GM18951 (cell line): ENCODE measurements around the gene OR1I1.

Experiments used
- POLR2A ChIP-seq: IDR thresholded peaks from 4 replicates; pipeline ENCODE4 v1.6.1; 2011; ENCODE audit warnings: mild to moderate bottlenecking; ENCODE audit not compliant: insufficient read length, insufficient read depth; ENCODE audit errors: extremely low read depth
- in situ Hi-C: fragments of 300-500 bp; cut with MboI; formaldehyde crosslinking; loops from one replicate; pipeline ENCODE4 v1.12.0; 2022; ENCODE audit warnings: low sequenced_read_pairs, mixed read lengths, inconsistent platforms; ENCODE audit not compliant: unreplicated experiment

OR1I1 gene

DNA sequence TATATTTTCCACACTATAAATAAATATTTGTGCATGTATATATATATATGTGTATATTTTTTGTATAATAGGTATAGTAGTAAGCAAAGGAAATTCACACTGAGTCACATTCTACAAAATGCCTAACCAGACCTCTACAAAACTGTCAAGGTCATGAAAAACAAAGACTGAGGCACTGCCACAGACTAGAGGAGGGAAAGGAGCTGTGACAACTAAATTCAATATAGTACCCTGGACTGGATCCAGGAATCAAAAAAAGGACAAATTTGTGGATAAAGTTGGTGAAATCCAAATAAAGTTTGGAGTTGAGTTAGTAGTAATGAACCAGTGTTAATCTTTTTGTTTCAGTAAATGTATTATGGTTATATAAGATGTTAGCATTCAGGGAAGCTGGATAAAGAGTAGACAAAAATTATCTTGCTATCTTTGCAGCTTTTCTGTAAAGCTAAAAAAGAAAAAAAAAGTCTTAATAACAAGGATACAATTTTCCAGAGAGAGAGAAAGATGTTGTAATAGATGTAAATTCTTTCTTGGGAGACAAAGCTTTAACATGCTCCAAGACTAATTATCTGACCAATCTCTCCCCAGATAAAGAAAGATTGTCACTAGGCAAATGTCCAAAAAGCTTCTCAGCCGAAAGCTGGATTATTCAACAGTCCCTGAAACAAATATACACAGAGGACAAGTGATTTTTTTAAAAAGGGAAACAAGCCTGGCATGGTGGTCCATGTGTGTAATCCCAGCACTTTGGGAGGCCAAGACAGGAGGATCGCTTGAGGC is 44.3 kb downstream of the OR1I1 start:
- in situ Hi-C loops = no loop called here
- no peak for TF ChIP-seq POLR2A

DNA sequence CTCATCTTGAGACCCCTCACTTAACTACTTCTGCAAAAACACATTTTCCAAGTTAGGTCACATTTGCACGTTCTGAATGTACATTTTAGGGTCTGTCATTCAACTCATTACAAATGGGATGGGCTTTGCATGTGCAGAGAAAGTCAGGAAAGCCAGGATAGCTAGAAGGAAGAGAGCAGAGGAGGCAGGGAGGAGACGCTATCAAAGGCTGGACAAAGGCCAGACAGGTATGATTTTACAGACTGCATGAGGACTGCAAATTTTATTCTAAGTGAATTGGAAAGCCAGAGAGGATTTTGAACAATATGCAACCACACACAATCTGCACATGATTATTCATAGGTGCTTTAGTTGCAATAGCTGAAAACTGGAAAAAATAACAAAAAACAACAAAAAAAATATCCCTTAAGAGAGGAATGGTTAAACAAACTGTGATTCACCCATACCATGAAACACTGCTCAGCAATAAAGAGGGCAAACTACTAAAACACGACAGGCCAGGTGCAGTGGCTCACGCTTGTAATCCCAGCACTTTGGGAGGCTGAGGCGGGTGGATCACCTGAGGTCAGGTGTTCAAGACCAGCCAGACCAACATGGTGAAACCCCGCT is 46.3 kb downstream of the OR1I1 start:
- in situ Hi-C loops = no loop called here
- TF ChIP-seq POLR2A = no peak

DNA sequence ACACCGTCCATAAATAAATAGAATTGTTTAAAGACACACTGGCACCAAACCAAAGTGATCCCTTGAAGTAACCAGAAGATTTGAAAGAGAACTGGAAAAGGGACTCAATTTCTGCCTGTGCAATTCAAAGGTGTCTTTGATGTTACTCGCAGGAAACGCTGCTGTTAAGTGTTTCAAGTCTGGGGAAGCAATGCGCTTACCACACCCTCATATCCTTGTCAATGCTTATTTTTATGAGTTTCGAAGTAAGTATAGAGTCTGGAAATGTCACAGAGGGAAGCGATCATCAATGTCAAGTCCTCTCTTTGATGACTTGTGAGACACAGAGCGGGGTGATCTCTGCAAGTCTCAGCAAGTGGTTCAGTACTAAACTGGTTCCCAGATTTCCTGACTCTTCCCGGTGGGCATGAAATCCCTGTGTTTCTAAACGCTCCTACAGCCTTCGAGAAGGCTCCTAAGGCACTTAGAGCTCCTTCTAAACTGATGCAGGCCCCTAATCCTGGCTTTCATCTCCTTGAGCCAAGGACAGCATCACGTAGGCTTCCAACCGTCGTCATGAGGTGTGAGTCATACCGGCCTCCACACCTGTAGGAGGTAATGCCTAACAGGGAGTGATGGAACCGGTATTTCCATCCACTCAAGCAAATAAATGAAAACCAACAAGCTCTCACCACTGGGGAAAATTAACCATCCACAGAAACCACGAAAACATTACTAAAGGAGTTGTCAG is 48.0 kb downstream of the OR1I1 start:
- in situ Hi-C loops = no loop called here
- no peak for TF ChIP-seq POLR2A

DNA sequence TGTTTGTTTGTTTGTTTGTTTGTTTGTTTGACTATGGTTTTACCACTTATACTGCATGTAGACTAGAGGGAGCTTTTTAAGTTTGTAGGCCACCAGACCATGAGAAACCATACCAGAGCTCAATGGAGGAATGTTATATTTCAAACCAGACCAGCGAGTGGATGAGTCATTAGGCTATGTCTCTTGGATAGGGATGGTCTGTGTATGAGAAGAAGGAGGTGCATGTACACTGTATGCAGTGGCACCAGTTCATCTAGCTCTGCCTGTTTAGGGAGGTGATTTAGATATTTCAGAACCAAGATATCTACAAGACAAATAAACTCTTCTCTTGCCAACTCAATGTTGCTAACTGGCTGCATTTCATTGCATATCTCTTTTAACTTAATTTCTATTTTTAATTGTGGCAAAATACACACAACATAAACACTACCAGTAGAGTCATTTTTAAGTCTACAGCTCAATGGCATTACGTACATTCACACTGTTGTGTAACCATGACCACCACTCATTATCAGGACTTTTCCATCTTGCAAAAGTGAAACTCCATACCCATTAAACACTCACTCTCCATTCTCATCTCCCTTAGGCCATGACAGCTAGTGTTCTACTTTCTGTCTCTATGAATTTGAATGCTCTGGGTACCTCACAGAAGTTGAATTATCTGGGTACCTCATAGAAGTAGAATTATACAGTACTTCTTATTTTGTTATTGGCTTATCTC is 54.4 kb downstream of the OR1I1 start:
- in situ Hi-C loops = no loop called here

DNA sequence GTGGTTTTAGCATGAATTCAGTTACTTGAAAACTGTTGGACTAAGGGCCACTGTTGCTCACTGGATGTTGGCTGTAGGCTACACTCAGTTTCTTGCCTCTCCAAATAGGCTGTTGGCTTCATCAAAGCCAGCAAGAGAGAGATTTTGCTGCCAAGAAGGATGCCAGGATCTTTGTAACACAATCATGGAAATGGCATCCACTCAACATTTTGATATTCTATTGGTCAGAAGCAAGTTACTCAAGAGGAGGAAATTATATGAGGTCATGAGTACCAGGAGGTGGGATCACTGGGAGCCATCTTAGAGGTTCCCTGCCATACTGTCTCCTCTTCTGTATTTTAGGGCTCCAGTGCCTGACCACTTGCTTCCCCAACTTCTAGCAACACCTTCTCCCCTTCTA is 55.8 kb downstream of the OR1I1 start:
- in situ Hi-C loops = no loop called here
- no peak for TF ChIP-seq POLR2A

More for the DNA sequence above, 54.4 kb downstream of the OR1I1 start:
- no peak for TF ChIP-seq POLR2A

DNA sequence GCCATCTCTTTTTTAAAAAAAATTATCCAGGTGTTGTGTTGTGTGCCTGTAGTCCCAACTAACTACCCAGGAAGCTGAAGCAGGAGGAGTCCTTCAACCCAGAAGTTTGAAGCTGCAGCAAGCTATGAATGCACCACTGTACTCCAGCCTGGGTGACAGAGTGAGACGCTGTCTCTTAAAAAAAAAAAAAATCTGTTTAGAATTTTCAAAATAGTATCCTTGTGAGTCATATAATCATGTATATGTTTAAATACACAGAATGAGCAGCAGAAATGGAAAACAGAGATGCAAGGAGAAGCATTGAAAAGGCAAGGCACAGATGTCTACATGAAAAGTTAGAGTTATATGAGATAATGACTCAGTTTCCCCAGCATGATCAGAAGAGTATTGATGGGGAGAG is 56.4 kb downstream of the OR1I1 start:
- TF ChIP-seq POLR2A = no peak
- in situ Hi-C loops = no loop called here

DNA sequence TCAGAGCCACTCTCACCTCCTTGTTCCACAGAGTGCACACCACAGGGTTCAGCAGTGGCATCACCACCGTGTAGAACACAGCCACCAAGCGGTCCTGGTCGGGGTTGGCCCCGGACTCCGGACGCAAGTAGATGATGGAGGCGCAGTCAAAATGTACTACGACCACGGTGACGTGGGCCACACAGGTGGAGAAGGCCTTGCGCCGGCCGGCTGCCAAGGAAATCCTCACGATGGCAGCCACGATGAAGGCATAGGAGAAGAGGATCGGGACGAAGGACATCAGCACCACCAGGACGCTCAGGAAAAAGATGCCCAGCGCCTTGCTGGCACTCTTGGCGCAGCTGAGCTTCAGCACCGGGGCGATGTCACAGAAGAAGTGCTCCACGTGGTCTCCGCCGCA is 59.1 kb downstream of the OR1I1 start:
- no peak for TF ChIP-seq POLR2A
- in situ Hi-C loops = no loop called here

DNA sequence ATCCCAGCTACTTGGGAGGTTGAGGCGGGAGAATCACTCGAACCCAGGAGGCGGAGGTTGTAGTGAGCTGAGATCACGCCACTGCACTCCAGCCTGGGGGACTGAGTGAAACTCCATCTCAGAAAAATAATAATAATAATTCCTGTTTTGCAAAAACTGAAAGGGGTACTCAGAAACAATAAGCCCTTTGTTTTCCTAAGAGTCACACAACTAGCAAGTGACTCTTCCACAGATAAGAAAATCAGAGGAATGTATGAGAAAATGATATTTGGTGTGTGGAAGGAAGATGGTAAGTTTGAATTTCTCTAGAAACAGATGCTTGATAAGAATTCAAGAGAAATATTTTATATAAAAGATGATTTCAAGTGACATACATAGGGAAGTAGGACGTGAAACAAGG is 60.3 kb downstream of the OR1I1 start:
- in situ Hi-C loops = no loop called here
- no peak for TF ChIP-seq POLR2A
